ENCODE measurements around the gene PSD4. TPM values are rescaled to one million over a fixed set of nuclear protein-coding genes. Genes with fewer than 3 reads are reported as not detected.
A peak's percentile ranks its signal among the peaks of the same experiment; 100 is the strongest.

Gene PSD4
- total and polyA plus RNA-seq, 2 of the 4 experiments (the other 2 are of a cell fraction): 0.36 to 0.70 TPM

DNA sequence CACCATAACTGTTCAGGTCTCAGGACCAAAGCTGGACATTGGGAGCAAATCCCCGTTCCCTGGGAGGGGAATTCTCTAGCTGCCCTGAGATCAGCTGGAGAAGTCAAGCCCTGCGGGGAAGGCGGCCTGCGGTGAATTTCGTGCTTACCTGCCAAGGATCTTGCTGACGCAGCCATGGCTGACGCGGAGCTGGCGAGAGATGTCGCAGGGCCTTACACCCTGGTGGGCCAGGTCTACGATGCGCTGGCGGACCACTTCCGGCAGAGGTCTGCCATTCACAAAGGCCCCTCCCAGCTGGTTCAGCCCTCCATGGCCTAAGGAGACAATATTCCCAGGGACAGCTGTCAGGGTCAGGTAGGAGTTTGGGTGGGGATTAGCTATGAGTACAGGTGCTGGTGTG is 72.8 kb downstream of the PSD4 start:
- Histone ChIP-seq H4K8ac (ENCODE audit: low read depth in 2 of 2, low read length in 2 of 2) (no peak overlapping the region), H3K4ac (ENCODE audit: low read depth, low read length) (no peak overlapping the region), H3K4me2 (ENCODE audit: low read depth, low read length) (no peak overlapping the region), H3K4me1 (ENCODE audit: control insufficient read depth, insufficient read depth, low read length) (peaks cover 3% of the 10 kb centered on the region), H2BK120ac (ENCODE audit: low read depth, low read length) (no peak overlapping the region), H2AK5ac (ENCODE audit: low read depth, low read length) (peak overlapping the region; percentile 33; the same call in 1 of the 2 replicates), H4K91ac (ENCODE audit: insufficient read depth, low read depth, low read length) (no peak overlapping the region), H3K9me1 (ENCODE audit: insufficient read depth, low read length) (peaks cover 10% of the 10 kb centered on the region), H3K18ac (ENCODE audit: low read depth, low read length) (no peak overlapping the region), H3K79me1 (ENCODE audit: low read depth in 1 of 2, low read length in 2 of 2) (peaks cover 0 to 9% of the 10 kb centered on the region in 2 experiments; a peak in 1 of 4 replicates), H3K27me3 (ENCODE audit: control insufficient read depth, insufficient read depth, low read length) (no peaks in the 10 kb centered on the region), H3K4me3 (ENCODE audit: insufficient read depth, low read depth, low read length) (no peak overlapping the region), H3K56ac (ENCODE audit: extremely low read depth, insufficient read depth, low read length) (no peak overlapping the region), H2AK9ac (replicated peaks; ENCODE audit: low read depth, low read length, poor library complexity) (no peak overlapping the region), H3K36me3 (ENCODE audit: control insufficient read depth, insufficient read depth, low read length) (no peaks in the 10 kb centered on the region), H4K20me1 (ENCODE audit: insufficient read depth, low read length) (no peaks in the 10 kb centered on the region), H3K27ac (ENCODE audit: insufficient read depth, low read length) (no peak overlapping the region), H3K9me3 (ENCODE audit: control insufficient read depth, insufficient read depth, low read length) (peaks cover 2% of the 10 kb centered on the region; the same call in 1 of the 2 replicates), H3K9ac (ENCODE audit: low read depth, low read length) (no peak overlapping the region), H2BK20ac (ENCODE audit: low read depth, low read length) (no peak overlapping the region), H4K5ac (ENCODE audit: low read depth, low read length) (no peak overlapping the region), H3K23ac (ENCODE audit: low read depth, low read length) (no peak overlapping the region), H2AFZ (replicated peaks; ENCODE audit: low read length, poor library complexity) (peak overlapping the region; percentile 10), H2BK15ac (ENCODE audit: low read depth, low read length) (no peak overlapping the region), H2BK5ac (ENCODE audit: low read depth, low read length, poor library complexity, severe bottlenecking) (no peak overlapping the region), H3K14ac (replicated peaks; ENCODE audit: low read depth, low read length) (no peak overlapping the region)
- no peak for DNase-seq
- in situ Hi-C loops (cut with MboI; ENCODE audit: low sequenced_read_pairs): loop anchor here (5.0 kb wide), 1 partner anchor 126 kb away; no protein-coding TSS in a partner anchor
- intact Hi-C loops (cut with micrococcal nuclease): no loop called here
- dilution Hi-C loops (cut with HindIII; ENCODE audit: low sequenced_read_pairs, unreplicated experiment): no loop called here
- CTCF ChIA-PET: no interaction called here
- TF ChIP-seq, protein P1, sequence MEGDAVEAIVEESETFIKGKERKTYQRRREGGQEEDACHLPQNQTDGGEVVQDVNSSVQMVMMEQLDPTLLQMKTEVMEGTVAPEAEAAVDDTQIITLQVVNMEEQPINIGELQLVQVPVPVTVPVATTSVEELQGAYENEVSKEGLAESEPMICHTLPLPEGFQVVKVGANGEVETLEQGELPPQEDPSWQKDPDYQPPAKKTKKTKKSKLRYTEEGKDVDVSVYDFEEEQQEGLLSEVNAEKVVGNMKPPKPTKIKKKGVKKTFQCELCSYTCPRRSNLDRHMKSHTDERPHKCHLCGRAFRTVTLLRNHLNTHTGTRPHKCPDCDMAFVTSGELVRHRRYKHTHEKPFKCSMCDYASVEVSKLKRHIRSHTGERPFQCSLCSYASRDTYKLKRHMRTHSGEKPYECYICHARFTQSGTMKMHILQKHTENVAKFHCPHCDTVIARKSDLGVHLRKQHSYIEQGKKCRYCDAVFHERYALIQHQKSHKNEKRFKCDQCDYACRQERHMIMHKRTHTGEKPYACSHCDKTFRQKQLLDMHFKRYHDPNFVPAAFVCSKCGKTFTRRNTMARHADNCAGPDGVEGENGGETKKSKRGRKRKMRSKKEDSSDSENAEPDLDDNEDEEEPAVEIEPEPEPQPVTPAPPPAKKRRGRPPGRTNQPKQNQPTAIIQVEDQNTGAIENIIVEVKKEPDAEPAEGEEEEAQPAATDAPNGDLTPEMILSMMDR (conservative IDR thresholded peaks at IDR 0.05; ENCODE audit: low read depth, low read length): no peak
- TF ChIP-seq NFE2L2 (IDR thresholded peaks at IDR 0.05; ENCODE audit: low read depth, low read length): no peak
- no peak for TF ChIP-seq CEBPB (IDR thresholded peaks at IDR 0.05; ENCODE audit: low read depth, low read length)
- TF ChIP-seq RCOR1 (IDR thresholded peaks at IDR 0.05; ENCODE audit: insufficient replicate concordance, low read length): no peak
- TF ChIP-seq, protein P2, sequence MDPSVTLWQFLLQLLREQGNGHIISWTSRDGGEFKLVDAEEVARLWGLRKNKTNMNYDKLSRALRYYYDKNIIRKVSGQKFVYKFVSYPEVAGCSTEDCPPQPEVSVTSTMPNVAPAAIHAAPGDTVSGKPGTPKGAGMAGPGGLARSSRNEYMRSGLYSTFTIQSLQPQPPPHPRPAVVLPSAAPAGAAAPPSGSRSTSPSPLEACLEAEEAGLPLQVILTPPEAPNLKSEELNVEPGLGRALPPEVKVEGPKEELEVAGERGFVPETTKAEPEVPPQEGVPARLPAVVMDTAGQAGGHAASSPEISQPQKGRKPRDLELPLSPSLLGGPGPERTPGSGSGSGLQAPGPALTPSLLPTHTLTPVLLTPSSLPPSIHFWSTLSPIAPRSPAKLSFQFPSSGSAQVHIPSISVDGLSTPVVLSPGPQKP (IDR thresholded peaks at IDR 0.05; ENCODE audit: borderline replicate concordance, low read depth, low read length): no peak
- no peak for TF ChIP-seq MXI1 (IDR thresholded peaks at IDR 0.05; ENCODE audit: borderline replicate concordance, low read depth, low read length)
- TF ChIP-seq RFX5 (IDR thresholded peaks at IDR 0.05; ENCODE audit: low read depth, low read length): no peak
- POLR2A ChIA-PET (ENCODE audit: unreplicated experiment): no interaction called here
- BruUV-seq (replicated peaks): no TSS peak
- WGBS, 2 experiments (ENCODE audit: extremely low coverage in 2 of 2, insufficient read length in 1 of 2): 86% methylated on average over 14 of the region's 14 CpGs; no CpG with 5 or more reads in 1 of the 2 experiments
- no peak for ATAC-seq (ENCODE audit: low read depth)
